NB4 (cell line): ENCODE results near the gene AUTS2.

Experiments
- MYC ChIP-seq: IDR thresholded peaks from 2 replicates; pipeline ENCODE4 v1.6.1; 2011; ENCODE audit warnings: low read depth, low read length
- TF ChIP-seq, protein P1 (sequence below): IDR thresholded peaks from one replicate; pipeline ENCODE4 v1.5.1; 2012; ENCODE audit warnings: low read depth, low read length

DNA sequence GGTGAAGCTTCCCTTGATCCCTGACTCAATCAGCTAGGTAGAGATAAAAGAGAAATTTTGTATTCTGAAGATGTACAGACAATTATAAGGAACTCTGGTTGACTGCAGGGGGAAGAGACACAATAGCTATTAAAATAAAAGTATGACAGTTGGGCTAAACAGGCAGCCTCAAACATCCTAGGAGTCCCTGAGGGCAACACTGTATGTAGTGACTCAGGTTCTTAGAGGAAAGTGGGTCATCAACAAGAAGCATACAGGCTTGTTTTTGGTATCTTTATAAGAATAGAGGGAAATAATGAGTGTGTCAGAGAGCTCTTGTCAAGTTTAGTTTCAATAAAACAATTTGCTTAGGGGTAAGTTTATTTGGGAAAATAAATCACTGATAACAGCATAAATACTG is 150.3 kb downstream of the AUTS2 start:
- TF ChIP-seq, protein P1, sequence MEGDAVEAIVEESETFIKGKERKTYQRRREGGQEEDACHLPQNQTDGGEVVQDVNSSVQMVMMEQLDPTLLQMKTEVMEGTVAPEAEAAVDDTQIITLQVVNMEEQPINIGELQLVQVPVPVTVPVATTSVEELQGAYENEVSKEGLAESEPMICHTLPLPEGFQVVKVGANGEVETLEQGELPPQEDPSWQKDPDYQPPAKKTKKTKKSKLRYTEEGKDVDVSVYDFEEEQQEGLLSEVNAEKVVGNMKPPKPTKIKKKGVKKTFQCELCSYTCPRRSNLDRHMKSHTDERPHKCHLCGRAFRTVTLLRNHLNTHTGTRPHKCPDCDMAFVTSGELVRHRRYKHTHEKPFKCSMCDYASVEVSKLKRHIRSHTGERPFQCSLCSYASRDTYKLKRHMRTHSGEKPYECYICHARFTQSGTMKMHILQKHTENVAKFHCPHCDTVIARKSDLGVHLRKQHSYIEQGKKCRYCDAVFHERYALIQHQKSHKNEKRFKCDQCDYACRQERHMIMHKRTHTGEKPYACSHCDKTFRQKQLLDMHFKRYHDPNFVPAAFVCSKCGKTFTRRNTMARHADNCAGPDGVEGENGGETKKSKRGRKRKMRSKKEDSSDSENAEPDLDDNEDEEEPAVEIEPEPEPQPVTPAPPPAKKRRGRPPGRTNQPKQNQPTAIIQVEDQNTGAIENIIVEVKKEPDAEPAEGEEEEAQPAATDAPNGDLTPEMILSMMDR = no peak
- TF ChIP-seq MYC = no peak
